Measurements from ENCODE around the gene NDUFA1.

GRCh38 chrX:119899125-119899524 is 27.5 kb downstream of the NDUFA1 start:
- no peak for TF ChIP-seq CTCF (optimal IDR thresholded peaks at IDR 0.05 in 1 of 3, IDR thresholded peaks at IDR 0.05 in 1 of 3, conservative IDR thresholded peaks at IDR 0.05 in 1 of 3; ENCODE audit: extremely low read depth in 1 of 3, insufficient read depth in 2 of 3, low read length in 3 of 3)
- TF ChIP-seq EZH2 (IDR thresholded peaks at IDR 0.05; ENCODE audit: low read length), result no peak
